Measurements from ENCODE around the gene NAA10.

NAA10 gene

GRCh38 chrX:153924149-153924861 is 10.5 kb downstream of the NAA10 start:
- Mint-ChIP-seq H3K4me1 (peaks cover 41 to 71% of the 10 kb centered on the region in 2 donors), H3K27ac (peak overlapping the region; percentile 85), H3K27me3 (no peaks in the 10 kb centered on the region), H3K36me3 (peaks cover 11 to 42% of the 10 kb centered on the region in 2 donors), H3K4me3 (peak overlapping the region; percentile 94 to 95), H3K9me3 (no peaks in the 10 kb centered on the region)
- DNase-seq (peak; percentile 48), ATAC-seq (replicated peaks) (no peak)

DNA sequence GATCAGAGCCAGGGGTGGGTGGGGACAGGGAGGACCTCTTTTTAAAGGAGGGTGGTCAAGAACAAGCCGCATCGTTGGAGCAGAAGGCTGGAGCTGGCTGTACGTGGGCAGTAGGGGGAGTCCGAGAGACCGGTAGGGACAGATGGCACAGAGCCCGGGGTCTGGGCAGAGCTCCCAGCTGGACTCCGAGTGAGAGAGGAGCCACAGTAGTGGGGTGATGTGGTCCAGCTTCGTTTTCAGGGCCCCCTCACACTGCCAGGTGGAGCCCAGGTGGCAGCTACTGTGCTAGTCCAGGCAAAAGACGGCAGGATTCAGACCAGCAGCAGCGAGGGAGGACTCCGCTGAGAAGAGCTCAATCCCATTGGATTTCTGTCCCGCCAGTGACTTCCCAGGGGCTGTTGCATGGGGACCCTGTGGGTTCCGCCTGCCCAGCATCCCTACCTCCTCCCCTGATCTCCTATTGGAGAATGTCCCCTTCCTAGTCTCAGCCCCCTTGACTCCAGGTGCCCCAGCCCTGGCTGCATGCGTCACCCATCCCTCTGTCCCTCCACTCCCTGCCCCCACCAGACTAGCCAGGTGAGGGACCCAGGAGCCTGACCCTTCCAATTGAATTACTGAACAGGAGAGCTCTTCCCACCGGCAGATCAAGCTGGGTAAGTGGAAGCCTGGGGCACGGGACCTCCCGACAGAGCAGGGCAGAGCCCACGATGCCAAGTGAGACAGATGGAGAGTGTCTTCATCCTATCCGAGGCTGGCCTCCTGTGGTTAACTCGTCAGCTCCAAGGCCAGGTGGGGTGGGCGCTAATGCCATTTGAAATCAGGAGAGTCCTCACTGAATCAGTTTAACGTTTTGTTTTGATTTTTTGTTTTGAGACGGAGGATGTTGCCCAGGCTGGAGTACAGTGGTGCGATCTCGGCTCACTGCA is 11.6 kb downstream of the NAA10 start:
- Mint-ChIP-seq H3K36me3 (peaks cover 14 to 36% of the 10 kb centered on the region in 2 donors), H3K4me3 (peak overlapping the region; percentile 64 to 94), H3K4me1 (peaks cover 35 to 61% of the 10 kb centered on the region in 2 donors), H3K27me3 (no peaks in the 10 kb centered on the region), H3K9me3 (no peaks in the 10 kb centered on the region), H3K27ac (peak overlapping the region; percentile 86)
- ATAC-seq (replicated peaks) = no peak
- no peak for DNase-seq

- H3K27me3 Mint-ChIP-seq = no peaks in the 10 kb centered on the region
- ATAC-seq (replicated peaks) = no peak
- peaks cover 12 to 39% of the 10 kb centered on the region in 2 donors for H3K36me3 Mint-ChIP-seq
- H3K4me1 Mint-ChIP-seq = peaks cover 31 to 55% of the 10 kb centered on the region in 2 donors
- no peak for DNase-seq
- H3K27ac Mint-ChIP-seq = peak overlapping the region; percentile 20
- H3K9me3 Mint-ChIP-seq = no peaks in the 10 kb centered on the region
- H3K4me3 Mint-ChIP-seq = peak overlapping the region; percentile 52 to 94
These were observed 13.1 kb downstream of the NAA10 start for GRCh38 chrX:153921511-153922446.

GRCh38 chrX:153921070-153921469 is 13.8 kb downstream of the NAA10 start:
- ATAC-seq (replicated peaks) (no peak), DNase-seq (no peak)
- no peaks in the 10 kb centered on the region for H3K9me3 Mint-ChIP-seq
- peaks cover 14 to 44% of the 10 kb centered on the region in 2 donors for H3K36me3 Mint-ChIP-seq
- H3K27ac Mint-ChIP-seq = no peak overlapping the region
- H3K27me3 Mint-ChIP-seq = no peaks in the 10 kb centered on the region
- H3K4me3 Mint-ChIP-seq = no peak overlapping the region
- peaks cover 27 to 54% of the 10 kb centered on the region in 2 donors for H3K4me1 Mint-ChIP-seq

GRCh38 chrX:153920546-153920945 is 14.3 kb downstream of the NAA10 start:
- Mint-ChIP-seq H3K9me3 (no peaks in the 10 kb centered on the region), H3K4me3 (no peak overlapping the region), H3K4me1 (peaks cover 29 to 52% of the 10 kb centered on the region in 2 donors), H3K27ac (no peak overlapping the region), H3K36me3 (peaks cover 14 to 46% of the 10 kb centered on the region in 2 donors), H3K27me3 (no peaks in the 10 kb centered on the region)
- DNase-seq = no peak
- no peak for ATAC-seq (replicated peaks)

GRCh38 chrX:153919281-153919680 is 15.6 kb downstream of the NAA10 start:
- no peak overlapping the region for H3K27ac Mint-ChIP-seq

GRCh38 chrX:153917869-153918268 is 17.0 kb downstream of the NAA10 start:
- Mint-ChIP-seq H3K4me1 (peaks cover 15 to 29% of the 10 kb centered on the region in 2 donors), H3K27ac (peak overlapping the region; percentile 62), H3K27me3 (no peaks in the 10 kb centered on the region), H3K9me3 (no peaks in the 10 kb centered on the region), H3K4me3 (no peak overlapping the region), H3K36me3 (peaks cover 11 to 40% of the 10 kb centered on the region in 2 donors)
- ATAC-seq (replicated peaks) (no peak), DNase-seq (no peak)

More at GRCh38 chrX:153919281-153919680, 15.6 kb downstream of the NAA10 start:
- ATAC-seq (replicated peaks) (no peak), DNase-seq (no peak)
- H3K9me3 Mint-ChIP-seq = no peaks in the 10 kb centered on the region
- peaks cover 14 to 40% of the 10 kb centered on the region in 2 donors for H3K36me3 Mint-ChIP-seq
- no peak overlapping the region for H3K4me3 Mint-ChIP-seq
- H3K27me3 Mint-ChIP-seq = no peaks in the 10 kb centered on the region
- peaks cover 21 to 43% of the 10 kb centered on the region in 2 donors for H3K4me1 Mint-ChIP-seq

- Mint-ChIP-seq H3K9me3 (no peaks in the 10 kb centered on the region), H3K4me1 (peaks cover 4 to 5% of the 10 kb centered on the region in 2 donors), H3K27me3 (no peaks in the 10 kb centered on the region), H3K27ac (no peak overlapping the region), H3K36me3 (peaks cover 16 to 35% of the 10 kb centered on the region in 2 donors), H3K4me3 (no peak overlapping the region)
- DNase-seq = no peak
- ATAC-seq (replicated peaks) = no peak
These were observed 21.1 kb downstream of the NAA10 start for GRCh38 chrX:153913701-153914100.

- Mint-ChIP-seq H3K9me3 (no peaks in the 10 kb centered on the region), H3K27me3 (no peaks in the 10 kb centered on the region), H3K4me1 (peaks cover 4 to 5% of the 10 kb centered on the region in 2 donors), H3K4me3 (no peak overlapping the region), H3K36me3 (peaks cover 17 to 39% of the 10 kb centered on the region in 2 donors), H3K27ac (no peak overlapping the region)
- no peak for ATAC-seq (replicated peaks)
- no peak for DNase-seq
These were observed 21.6 kb downstream of the NAA10 start for GRCh38 chrX:153913211-153913610.

DNA sequence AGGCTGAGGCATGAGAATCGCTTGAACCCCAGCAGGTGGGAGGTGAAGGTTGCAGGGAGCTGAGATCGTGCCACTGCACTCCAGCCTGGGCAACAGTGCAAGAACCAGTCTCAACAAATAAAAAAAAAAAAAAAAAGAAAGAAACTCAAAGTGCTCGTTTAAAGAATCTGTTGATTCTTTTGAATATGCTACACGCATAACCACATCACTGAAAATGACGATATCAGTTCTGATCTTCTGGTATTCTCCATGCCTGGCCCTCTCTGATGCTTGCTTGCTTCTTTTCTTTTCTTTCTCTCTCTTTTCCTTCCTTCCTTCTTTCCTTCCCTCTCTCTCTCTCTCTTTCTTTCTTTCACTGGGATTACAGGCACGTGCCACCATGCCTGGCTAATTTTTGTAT is 23.0 kb downstream of the NAA10 start:
- Mint-ChIP-seq H3K9me3 (no peaks in the 10 kb centered on the region), H3K27me3 (no peaks in the 10 kb centered on the region), H3K27ac (no peak overlapping the region), H3K4me1 (peaks cover 8 to 9% of the 10 kb centered on the region in 2 donors), H3K36me3 (peaks cover 17 to 32% of the 10 kb centered on the region in 2 donors), H3K4me3 (no peak overlapping the region)
- no peak for DNase-seq
- no peak for ATAC-seq (replicated peaks)

DNA sequence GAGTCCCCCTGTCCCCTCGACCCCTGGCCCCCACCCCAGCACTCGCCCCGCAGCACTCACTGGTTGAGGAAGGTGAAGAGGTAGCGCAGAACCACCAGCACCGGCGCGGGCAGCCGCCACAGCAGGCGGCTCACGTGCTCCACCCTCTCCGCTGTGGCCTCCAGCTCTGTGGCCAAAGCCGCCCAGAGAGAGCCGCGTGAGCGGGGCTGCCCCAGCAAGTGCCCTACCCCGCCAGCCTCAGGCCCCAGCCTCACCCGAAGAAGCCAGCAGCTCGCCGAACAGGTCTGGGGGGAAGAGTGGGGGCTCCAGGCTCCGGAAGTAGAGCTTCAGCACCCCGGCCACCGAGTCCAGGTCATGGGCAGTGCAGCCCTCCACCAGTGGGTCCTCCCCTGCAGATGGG is 24.4 kb downstream of the NAA10 start:
- no peaks in the 10 kb centered on the region for H3K27me3 Mint-ChIP-seq
- no peak overlapping the region for H3K4me3 Mint-ChIP-seq

GRCh38 chrX:153909980-153910360 is 24.9 kb downstream of the NAA10 start:
- H3K27ac Mint-ChIP-seq = no peak overlapping the region
- H3K4me1 Mint-ChIP-seq = peaks cover 6 to 10% of the 10 kb centered on the region in 2 donors
- H3K9me3 Mint-ChIP-seq = no peaks in the 10 kb centered on the region
- H3K4me3 Mint-ChIP-seq = no peak overlapping the region
- H3K36me3 Mint-ChIP-seq = peaks cover 14 to 26% of the 10 kb centered on the region in 2 donors
- no peaks in the 10 kb centered on the region for H3K27me3 Mint-ChIP-seq
- DNase-seq (no peak), ATAC-seq (replicated peaks) (no peak)

More for the DNA sequence above, 24.4 kb downstream of the NAA10 start:
- H3K36me3 Mint-ChIP-seq = peaks cover 14 to 26% of the 10 kb centered on the region in 2 donors
- H3K27ac Mint-ChIP-seq = no peak overlapping the region
- H3K4me1 Mint-ChIP-seq = peaks cover 6% of the 10 kb centered on the region in 2 donors
- no peak for DNase-seq
- no peaks in the 10 kb centered on the region for H3K9me3 Mint-ChIP-seq
- ATAC-seq (replicated peaks) = no peak

GRCh38 chrX:153909024-153909979 is 25.5 kb downstream of the NAA10 start:
- DNase-seq = no peak
- Mint-ChIP-seq H3K4me3 (no peak overlapping the region), H3K4me1 (peaks cover 10 to 14% of the 10 kb centered on the region in 2 donors), H3K27ac (peak overlapping the region; percentile 25), H3K36me3 (peaks cover 13 to 26% of the 10 kb centered on the region in 2 donors), H3K9me3 (no peaks in the 10 kb centered on the region), H3K27me3 (no peaks in the 10 kb centered on the region)
- peak; percentile 37 to 57 for ATAC-seq (replicated peaks)
